Brain pericyte (primary cell): Measurements from ENCODE around the gene CARS2.
"Not testable (repeated sequence)": the region's sequence is repeated elsewhere in the genome, so short reads cannot be mapped to it uniquely, and the experiment has no call there.

ENCODE experiments used
- DNase-seq: peaks from one replicate; pipeline ENCODE4 v3.0.0-alpha.2; 2012; ENCODE audit warnings: low read depth, low spot score

CARS2 gene

GRCh38 chr13:110683203-110683883, 22.6 kb downstream of the CARS2 start:
- DNase-seq, result no peak

GRCh38 chr13:110682746-110683145, 23.2 kb downstream of the CARS2 start:
- DNase-seq, result no peak

GRCh38 chr13:110681868-110682550, 23.9 kb downstream of the CARS2 start:
- DNase-seq, result no peak

- no peak for DNase-seq
Observed at GRCh38 chr13:110680852-110681251, 25.1 kb downstream of the CARS2 start.

- no peak for DNase-seq
Observed at GRCh38 chr13:110677731-110678545, 28.0 kb downstream of the CARS2 start.

- DNase-seq, result no peak
Observed at GRCh38 chr13:110676595-110677587, 29.0 kb downstream of the CARS2 start.

GRCh38 chr13:110669814-110670213, 36.1 kb downstream of the CARS2 start:
- DNase-seq, result not testable (repeated sequence)

GRCh38 chr13:110669036-110669435, 36.9 kb downstream of the CARS2 start:
- DNase-seq, result no peak

- no peak for DNase-seq
Observed at GRCh38 chr13:110666255-110666533, 39.7 kb downstream of the CARS2 start.

GRCh38 chr13:110665491-110666254, 40.2 kb downstream of the CARS2 start:
- DNase-seq, result no peak

- no peak for DNase-seq
Observed at GRCh38 chr13:110664673-110665072, 41.2 kb downstream of the CARS2 start.

GRCh38 chr13:110664041-110664440, 41.9 kb downstream of the CARS2 start:
- no peak for DNase-seq

- no peak for DNase-seq
Observed at GRCh38 chr13:110663491-110663890, 42.4 kb downstream of the CARS2 start.

- DNase-seq, result no peak
Observed at GRCh38 chr13:110662777-110663443, 43.0 kb downstream of the CARS2 start.

- DNase-seq, result no peak
Observed at GRCh38 chr13:110662091-110662490, 43.8 kb downstream of the CARS2 start.

- no peak for DNase-seq
Observed at GRCh38 chr13:110661256-110661655, 44.7 kb downstream of the CARS2 start.

GRCh38 chr13:110658218-110658911, 47.6 kb downstream of the CARS2 start:
- not testable (repeated sequence) for DNase-seq

GRCh38 chr13:110657196-110657595, 48.7 kb downstream of the CARS2 start:
- DNase-seq, result no peak

- DNase-seq, result no peak
Observed at GRCh38 chr13:110653851-110654250, 52.1 kb downstream of the CARS2 start.

GRCh38 chr13:110653271-110653670, 52.6 kb downstream of the CARS2 start:
- DNase-seq, result no peak
